Ureter (tissue), 1 donor: ENCODE results near the gene ADAMTS19. TPM values are rescaled to one million over a fixed set of nuclear protein-coding genes. Genes with fewer than 3 reads are reported as not detected.
A peak's percentile ranks its signal among the peaks of the same experiment; 100 is the strongest.
"Not testable (repeated sequence)": the region's sequence is repeated elsewhere in the genome, so short reads cannot be mapped to it uniquely, and the experiment has no call there.

Experiments used
- DNase-seq: peaks from one replicate; pipeline ENCODE4 v3.0.0-alpha.2; 2020; ENCODE audit warnings: low spot score
- total RNA-seq: library from RNA; stranded (reverse); gene quantifications from one replicate; pipeline ENCODE4 v1.2.4, GENCODE V29; 2023
- donor health status: DM: yes; HTN: yes; CAD: no.

ADAMTS19 gene, protein sequence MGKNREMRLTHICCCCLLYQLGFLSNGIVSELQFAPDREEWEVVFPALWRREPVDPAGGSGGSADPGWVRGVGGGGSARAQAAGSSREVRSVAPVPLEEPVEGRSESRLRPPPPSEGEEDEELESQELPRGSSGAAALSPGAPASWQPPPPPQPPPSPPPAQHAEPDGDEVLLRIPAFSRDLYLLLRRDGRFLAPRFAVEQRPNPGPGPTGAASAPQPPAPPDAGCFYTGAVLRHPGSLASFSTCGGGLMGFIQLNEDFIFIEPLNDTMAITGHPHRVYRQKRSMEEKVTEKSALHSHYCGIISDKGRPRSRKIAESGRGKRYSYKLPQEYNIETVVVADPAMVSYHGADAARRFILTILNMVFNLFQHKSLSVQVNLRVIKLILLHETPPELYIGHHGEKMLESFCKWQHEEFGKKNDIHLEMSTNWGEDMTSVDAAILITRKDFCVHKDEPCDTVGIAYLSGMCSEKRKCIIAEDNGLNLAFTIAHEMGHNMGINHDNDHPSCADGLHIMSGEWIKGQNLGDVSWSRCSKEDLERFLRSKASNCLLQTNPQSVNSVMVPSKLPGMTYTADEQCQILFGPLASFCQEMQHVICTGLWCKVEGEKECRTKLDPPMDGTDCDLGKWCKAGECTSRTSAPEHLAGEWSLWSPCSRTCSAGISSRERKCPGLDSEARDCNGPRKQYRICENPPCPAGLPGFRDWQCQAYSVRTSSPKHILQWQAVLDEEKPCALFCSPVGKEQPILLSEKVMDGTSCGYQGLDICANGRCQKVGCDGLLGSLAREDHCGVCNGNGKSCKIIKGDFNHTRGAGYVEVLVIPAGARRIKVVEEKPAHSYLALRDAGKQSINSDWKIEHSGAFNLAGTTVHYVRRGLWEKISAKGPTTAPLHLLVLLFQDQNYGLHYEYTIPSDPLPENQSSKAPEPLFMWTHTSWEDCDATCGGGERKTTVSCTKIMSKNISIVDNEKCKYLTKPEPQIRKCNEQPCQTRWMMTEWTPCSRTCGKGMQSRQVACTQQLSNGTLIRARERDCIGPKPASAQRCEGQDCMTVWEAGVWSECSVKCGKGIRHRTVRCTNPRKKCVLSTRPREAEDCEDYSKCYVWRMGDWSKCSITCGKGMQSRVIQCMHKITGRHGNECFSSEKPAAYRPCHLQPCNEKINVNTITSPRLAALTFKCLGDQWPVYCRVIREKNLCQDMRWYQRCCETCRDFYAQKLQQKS
- total RNA-seq, result 5.3 TPM

DNA sequence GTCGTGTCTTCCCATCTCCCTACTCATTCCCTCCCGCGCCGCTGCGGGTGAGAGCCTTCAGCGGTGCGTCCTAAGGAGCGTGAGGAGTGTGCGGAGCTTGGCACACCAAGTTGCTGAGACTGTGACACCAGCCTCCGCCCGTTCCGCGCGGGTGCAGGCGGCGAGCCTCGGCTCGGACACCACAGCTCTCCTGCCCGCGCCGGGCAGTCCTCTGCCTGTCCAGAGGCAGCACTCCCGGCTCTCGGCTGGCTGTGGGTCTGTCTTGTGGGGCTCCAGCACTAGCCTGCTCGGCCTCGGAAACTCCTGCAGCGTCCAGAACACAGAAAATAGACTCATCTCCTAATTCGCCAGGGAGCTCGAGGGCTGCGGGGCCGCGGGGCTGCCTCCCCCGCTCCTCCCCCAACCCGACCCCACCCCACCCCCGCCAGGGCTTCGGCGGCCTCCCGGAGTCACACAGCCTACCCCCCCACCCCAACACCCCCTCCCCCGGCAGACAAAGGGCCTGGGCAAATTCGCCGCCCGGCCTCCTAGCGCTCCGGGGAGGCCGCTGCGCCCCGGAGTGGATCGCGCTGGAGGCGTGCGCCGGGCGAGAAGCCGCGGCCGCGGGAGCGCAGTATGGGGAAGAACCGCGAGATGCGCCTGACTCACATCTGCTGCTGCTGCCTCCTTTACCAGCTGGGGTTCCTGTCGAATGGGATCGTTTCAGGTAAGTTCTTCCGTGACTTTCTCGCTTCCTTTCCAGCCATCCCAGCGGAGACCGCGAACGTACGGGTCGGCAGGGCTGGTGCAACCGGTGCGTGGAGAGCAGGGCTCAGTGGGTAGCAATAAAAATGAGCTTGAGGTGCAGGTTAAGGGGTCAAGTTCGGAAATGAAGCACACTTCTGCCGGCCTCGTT, at the start of gene ADAMTS19:
Gene ADAMTS19 (plus strand): TSS at position 522 of the 895 bp plus-strand sequence. CDS start 94 bp downstream, at position 616.
- peak; percentile 46 for DNase-seq

DNA sequence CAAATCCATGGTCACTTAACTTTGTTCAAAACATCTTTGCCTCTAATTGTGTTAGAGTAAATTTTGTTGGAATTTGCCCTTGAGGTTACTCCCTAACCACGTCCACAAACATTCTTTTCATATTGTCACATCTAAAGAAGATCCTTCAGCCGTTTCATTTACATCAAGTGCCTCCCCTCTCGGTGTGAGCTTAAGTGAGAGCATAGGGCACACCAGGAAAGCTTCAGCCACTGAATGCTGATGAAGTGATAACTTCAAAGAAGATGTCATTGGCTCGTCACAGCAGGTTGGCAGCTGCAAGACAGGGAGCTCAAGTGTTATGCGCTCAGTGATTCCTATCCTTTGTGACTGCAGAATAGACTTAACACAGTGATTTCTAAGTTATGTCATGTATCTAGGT, 49.6 kb upstream of the ADAMTS19 start:
- no peak for DNase-seq

DNA sequence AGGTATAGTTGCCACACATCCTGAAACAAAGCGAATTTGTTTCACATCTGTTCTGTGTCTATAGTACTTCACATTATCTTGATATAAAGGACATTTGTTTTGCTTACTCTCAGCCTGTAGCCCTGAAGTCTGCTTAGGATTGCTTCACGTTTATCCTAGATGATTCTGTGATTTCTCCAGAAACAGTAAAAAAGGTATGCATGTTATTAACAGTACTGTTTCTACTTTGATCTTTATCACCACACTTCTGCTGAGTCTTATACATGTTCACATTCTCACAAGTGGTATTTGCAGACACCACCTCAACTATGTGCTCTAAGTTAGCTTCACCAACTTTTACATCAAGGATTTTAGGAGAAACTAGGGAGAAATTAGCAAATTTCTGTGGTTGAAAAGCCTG, 47.4 kb upstream of the ADAMTS19 start:
- no peak for DNase-seq

DNA sequence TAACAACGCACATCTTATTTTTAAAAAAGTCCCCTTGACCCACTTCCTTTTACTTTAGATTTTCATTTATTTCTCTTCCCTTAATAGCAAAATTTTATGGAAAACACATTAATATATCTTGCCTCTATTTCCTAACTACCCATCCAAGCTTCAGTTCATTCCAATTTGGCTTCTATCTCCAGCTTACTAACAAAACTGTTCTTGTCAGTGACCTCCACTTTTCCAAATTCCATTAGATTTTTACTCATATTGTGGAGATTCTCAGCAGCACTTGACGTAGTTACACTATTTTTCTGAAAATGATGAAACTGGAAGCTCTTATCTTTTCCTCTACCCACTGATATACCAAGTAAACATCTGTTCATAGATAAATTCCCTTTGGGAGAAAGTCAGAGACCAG, 46.5 kb upstream of the ADAMTS19 start:
- no peak for DNase-seq

DNA sequence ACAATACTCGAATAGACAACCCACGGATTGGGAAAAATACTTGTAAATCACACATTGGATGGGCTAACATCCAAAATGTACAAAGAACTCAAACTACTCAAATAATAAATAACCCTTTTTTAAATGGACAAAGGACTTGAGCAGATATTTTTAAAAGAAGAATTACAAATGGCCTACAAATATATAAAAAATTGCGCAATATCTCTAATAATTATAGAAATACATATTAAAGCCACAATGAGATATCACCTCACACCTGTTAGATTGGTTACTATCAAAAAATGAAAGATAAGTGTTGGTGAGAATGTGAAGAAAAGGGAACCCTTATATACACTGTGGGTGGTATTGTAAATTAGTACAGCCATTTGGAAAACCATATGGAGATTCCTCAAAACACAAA, 40.8 kb upstream of the ADAMTS19 start:
- no peak for DNase-seq

DNA sequence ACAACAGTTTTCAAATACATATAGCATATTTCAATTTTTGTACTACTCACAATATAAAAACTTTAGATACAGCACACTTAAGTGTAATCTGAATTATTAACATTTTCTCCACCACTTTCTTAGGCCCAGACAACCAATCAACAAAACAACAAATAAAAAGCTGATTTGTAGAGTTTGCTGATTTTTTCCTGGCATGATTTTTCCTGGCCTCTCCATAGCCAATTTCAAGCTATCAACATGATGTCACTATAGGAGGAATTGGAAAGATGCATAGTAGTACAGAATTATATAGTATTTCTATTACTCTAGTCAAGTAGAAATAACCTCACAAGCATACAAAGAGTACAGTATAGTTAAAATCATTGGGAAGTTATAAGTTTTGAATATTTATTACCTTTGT, 35.1 kb upstream of the ADAMTS19 start:
- DNase-seq, result no peak

DNA sequence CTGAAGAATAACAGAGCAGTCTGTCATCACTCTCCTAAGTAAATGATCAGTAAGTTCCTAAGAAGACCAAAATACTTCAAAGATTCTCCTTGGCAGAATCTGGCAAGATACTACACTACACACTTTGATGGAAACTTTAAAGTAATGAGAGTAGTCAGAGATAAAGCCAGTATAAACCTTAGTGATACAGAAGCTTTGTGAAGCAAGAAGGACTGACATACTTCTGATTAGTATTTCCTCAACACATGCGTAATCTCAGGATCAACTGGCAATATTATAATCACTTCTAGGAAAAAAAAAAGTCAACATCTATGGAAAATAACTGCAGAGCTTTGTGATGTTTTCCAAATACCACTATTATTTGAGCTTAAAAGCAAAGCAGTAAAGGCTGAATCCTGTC, 34.0 kb upstream of the ADAMTS19 start:
- no peak for DNase-seq

DNA sequence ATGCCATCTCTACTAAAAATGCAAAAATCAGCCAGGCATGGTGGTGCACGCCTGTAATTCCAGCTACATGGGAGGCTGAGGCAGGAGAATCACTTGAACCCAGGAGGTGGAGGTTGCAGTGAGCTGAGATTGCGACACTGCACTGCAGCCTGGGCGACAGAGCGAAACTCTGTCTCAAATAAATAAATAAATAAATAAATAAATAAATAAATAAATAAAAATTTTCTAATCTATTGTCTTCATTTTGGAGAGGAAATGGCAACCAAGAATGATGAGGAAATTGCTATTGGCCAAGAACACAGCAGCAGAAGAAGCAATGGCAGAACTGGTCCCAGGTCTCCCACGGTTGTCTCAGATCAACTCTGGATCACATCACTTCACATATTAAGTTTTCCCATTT, 31.5 kb upstream of the ADAMTS19 start:
- not testable (repeated sequence) for DNase-seq

DNA sequence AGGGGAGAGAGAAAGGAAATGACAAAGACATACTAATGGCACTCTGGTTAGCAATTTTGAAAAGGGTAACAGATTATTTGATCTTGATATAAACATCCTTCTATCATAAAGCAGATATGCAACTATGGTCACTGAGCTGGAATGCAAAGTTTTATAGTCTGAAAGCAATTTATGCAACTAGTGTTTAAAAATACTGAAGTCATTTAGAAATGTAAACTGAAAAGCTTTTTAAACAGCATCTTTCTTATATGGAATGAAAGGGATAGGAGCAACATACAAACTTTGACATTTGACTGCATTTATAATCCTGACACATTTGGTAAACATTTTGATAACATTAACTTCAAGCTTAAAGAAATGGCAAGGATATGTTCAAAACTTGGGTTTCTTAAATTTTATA, 28.7 kb upstream of the ADAMTS19 start:
- no peak for DNase-seq

DNA sequence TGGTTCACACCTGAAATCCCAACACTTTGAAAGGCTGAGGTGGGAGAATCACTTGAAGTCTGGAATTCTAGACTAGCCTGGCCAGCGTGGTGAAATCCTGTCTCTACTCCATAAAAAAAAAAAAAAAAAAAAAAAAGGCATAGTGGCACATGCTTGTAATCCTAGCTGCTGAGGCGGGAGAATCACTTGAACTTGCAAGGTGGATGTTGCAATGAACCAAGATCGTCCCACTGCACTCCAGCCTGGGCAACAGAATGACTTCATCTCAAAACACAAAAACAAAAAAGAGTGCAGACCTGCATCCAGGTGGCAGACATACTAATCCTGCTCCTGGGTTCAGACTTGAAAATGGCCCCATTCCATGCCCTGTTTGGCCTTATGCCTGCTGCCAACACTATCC, 21.8 kb upstream of the ADAMTS19 start:
- no peak for DNase-seq

DNA sequence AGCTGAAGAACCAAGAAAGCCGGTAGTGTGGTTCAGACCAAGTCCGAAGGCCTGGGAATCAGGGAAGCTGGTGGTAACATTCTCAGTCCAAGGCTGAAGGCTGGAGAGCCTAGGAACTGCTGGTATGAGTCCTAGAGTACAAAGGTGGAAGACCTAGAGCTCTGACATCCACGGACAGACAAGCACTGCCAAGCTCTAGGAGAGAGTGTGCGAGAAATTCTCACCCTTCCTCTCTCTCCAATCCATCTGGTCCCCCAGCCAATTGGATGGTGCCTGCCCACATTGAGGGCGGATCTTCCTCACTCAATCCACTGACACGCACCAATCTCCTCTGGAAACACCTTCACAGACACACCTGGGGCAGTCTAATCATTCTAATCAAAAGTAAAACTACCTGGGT, 19.7 kb upstream of the ADAMTS19 start:
- DNase-seq, result no peak

DNA sequence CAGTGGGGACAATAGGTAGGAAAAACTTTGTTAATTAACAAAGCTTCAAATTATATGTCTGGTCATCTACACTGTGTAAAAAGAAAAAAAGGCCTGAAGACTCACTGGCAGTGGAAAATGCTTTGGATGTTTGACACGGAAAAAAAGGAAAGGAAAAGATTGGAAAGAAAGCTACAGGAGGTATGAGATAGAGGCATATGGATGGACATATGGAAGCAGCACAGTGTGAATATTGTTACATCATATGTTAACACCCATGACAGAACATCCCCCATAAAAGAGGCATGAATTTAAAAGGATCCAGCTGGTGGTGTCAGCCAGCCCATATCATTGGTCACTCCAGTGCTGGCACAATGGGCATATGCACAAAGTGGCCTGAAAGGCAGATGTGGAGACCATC, 19.0 kb upstream of the ADAMTS19 start:
- no peak for DNase-seq

DNA sequence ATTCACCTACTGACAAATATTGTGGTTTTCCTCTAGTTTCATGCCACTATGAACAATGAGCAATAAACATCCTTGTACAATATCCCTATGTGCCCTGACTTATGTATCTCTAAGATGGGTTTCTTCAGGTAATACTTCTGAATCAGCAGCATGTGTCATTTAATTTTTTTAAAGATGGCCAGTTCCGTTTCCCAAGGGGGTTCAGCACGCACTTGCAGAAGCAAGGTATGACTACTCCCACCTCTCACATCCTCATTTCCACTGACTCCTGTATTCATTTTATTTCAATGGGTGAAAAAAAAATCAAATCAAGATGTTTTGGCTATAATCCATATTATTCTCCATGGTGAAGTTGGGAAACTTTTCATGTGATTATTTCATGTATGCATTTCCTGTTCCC, 14.7 kb upstream of the ADAMTS19 start:
- DNase-seq, result no peak

DNA sequence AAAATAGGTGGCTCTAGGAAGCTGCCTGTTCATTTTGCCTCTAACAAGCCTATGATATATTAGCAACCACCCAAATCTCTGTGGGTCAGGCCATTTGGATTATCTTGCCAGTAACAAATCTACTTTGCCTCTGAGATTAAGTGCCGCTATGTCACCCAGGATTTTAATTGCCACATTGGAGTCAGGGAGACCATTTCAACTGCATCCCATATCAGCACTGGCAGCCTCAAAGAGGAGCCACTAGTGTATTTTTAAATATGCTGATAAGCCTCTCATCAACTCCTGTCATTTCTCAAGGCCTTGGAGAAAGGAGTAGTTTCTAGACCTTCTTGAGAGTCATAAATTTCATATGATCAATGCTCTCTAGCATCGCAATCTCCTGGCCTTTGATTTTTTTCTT, 12.1 kb upstream of the ADAMTS19 start:
- no peak for DNase-seq

DNA sequence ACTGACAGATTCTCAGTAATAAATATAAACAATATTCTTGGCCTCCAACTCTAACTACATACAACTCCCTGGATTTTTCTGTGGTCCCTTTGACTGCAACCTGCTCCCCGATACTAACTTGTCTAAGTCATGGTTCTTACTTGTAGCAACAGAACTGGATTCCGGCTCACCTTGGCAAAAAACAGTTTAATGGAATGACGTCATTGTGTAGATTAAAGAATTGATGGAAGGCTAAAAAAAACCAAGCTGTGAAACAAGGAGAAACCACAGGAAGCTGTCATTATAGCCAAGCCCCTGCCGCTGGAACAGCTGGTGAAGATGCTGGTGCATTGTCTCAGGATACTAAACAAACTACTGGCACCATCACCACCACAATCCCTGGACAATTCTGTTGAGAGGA, 11.4 kb upstream of the ADAMTS19 start:
- no peak for DNase-seq

DNA sequence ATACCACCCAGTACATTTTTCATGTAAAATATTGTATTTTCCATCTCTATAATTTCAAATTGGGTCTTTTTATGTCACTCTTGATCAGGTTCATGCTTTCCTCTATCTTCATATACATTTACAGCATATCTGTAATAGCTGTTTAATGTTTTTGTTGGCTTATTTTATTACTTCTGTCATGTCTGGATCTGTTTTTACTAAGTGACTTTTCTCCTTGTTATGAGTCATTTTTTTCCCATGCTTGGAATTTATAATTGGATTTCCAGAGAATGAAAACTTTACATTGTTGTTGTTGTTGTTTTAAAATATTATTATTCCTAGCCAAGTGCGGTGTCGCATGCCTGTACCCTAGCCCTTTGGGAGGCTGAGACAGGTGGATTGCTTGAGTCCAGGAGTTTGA, 5.6 kb upstream of the ADAMTS19 start:
- no peak for DNase-seq

DNA sequence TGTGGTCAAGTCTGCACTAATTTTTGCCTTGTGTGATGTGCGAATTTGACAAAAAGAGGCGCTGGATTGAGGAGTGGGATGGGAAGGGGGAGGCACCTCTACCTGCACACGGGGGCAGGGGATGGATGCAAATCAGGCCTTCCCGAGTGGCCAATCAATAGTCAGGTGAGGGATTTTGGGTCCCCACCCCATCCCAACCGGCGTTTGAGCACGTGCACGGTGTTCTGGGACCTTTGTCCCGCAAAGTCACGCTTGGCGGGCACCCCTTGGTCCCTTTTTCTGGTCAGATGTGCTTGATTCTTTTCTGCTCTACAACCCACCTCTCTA, 685 bp upstream of the ADAMTS19 start:
- DNase-seq, result no peak

DNA sequence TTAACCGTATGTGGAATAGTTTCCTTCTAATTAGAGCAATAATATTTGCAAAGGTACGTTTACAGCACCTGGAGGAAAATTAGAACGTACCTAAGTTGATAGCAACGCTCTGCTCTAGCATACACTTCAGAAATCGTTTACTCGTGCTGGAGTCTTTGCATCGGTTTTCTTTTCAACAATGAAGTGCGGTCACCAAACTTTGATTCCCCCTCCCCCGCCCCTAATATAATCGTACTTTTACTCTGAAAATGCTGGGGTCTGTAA, 506 bp downstream of the ADAMTS19 start:
- no peak for DNase-seq

DNA sequence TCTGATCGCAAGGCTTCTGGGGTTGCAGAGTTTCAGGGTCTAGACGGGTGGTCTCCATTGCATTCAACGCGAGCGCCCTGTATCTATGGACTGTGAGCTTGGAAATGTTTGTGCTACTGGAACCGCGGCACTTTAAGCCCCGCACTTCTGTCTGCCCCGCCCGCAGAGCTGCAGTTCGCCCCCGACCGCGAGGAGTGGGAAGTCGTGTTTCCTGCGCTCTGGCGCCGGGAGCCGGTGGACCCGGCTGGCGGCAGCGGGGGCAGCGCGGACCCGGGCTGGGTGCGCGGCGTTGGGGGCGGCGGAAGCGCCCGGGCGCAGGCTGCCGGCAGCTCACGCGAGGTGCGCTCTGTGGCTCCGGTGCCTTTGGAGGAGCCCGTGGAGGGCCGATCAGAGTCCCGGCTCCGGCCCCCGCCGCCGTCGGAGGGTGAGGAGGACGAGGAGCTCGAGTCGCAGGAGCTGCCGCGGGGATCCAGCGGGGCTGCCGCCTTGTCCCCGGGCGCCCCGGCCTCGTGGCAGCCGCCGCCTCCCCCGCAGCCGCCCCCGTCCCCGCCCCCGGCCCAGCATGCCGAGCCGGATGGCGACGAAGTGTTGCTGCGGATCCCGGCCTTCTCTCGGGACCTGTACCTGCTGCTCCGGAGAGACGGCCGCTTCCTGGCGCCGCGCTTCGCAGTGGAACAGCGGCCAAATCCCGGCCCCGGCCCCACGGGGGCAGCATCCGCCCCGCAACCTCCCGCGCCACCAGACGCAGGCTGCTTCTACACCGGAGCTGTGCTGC, 1.0 kb downstream of the ADAMTS19 start:
- peak; percentile 67 for DNase-seq

DNA sequence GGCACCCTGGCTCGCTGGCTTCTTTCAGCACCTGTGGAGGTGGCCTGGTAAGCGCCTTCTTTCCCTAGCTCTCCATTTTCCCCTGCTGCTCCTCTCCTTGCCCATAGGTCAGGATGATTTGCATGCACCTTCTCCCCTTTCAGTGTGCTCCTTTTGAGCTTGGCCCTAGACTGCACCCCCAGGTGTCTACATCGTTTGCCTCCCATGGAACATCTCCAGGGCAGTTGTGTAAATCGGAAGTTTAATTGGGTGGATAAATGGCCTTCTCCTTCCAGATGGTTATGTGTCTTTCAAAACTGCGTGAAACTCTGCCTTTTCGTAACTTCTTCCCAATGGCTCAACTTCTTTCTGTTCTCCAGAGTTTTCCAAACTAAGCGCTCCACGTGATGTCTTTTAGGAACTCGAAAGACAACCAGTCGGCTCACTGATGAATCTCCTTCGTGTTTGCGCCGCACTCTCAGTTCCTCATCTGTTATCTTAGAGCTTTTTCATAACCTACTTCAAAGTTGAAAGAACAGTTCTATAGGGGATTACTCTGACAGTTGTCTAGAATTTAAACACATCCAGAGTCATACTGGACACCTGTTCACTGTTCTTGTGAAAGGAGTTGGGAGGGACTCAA, 1.7 kb downstream of the ADAMTS19 start:
- DNase-seq, result no peak
